H7 (cell line): Measurements from ENCODE around the gene IL16. TPM values are rescaled to one million over a fixed set of nuclear protein-coding genes. Genes with fewer than 3 reads are reported as not detected.
"Not testable (repeated sequence)": the region's sequence is repeated elsewhere in the genome, so short reads cannot be mapped to it uniquely, and the experiment has no call there.

ENCODE experiments used
- DNase-seq: peaks from one replicate; pipeline ENCODE4 v3.0.0; 2012
- H3K27me3 ChIP-seq: 2 replicates; pipeline ENCODE4 v1.6.0; 2011; ENCODE audit warnings: mild to moderate bottlenecking, low read length; ENCODE audit not compliant: control insufficient read depth, insufficient read depth
- H3K36me3 ChIP-seq: replicated peaks from 2 replicates; pipeline ENCODE4 v1.5.1; 2011; ENCODE audit warnings: low read length; ENCODE audit not compliant: control insufficient read depth, insufficient read depth
- H3K4me3 ChIP-seq: 2 replicates; pipeline ENCODE4 v1.5.1; 2011; ENCODE audit warnings: low read depth, mild to moderate bottlenecking, control low read depth, low read length, moderate library complexity; ENCODE audit not compliant: insufficient read depth
- total RNA-seq: library from RNA; depleted of rRNA; stranded (reverse); fragments of >200 nt; shearing (Covaris generic); gene quantifications from 2 replicates; pipeline ENCODE4 v1.2.3, GENCODE V29; 2014

Gene IL16
- total RNA-seq, 1 experiment from 2014 or later = not detected

GRCh38 chr15:81183439-81183775 lies 13.3 kb upstream of the IL16 start:
- DNase-seq = no peak
- Histone ChIP-seq H3K4me3 (no peak overlapping the region), H3K36me3 (no peaks in the 10 kb centered on the region), H3K27me3 (no peaks in the 10 kb centered on the region)

DNA sequence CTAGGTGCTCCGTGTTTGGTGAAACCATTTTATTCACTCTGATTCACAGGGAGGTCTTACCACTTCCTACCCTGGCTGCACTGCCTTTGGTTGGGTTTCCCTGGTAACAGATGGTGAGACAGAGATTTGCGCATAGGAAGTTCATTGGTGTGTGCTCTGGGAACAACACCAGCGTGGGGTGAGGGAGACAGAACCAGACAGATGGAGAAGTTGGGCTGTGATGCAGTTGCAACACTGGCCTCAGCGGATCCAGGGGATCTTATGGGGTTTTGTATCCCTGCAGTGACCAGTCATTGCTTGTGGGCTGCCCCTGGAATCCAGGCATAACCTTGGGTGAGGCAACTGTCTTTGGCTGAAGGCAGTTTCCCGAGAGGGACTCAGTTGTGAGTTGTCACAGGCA lies 12.5 kb upstream of the IL16 start:
- H3K4me3 ChIP-seq = no peak overlapping the region
- no peaks in the 10 kb centered on the region for H3K36me3 ChIP-seq
- no peaks in the 10 kb centered on the region for H3K27me3 ChIP-seq
- DNase-seq = no peak

DNA sequence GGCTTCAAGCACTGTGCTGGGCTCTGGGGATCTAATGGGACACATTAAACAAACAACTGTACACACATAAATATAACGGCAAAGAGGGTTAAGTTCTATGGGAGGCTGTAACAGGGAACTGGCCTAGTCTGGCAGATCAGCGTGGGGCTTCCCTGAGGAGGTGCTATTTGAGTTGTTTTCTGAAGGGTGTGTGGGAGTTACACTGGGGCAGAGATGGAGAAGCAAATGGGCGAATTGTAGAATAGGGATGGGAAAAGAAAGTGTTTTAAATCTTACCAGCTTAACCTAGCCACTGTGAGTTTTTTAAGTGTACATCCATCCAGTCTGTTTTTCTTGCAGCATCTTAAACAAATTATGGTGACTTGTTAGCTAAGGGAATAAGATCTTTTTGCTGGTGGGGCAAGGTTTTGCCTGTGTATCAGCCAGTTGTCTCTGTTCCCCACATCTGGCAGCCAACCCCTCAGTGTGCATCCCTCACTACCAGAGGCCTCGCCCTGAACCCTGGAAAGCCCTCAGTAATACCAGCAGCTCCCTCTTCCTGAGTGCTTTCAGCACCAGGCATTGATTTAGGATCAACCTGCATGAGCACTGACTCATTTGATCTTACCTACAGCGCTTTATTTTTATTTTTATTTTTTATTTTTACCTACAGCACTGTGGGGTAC lies 10.9 kb upstream of the IL16 start:
- H3K36me3 ChIP-seq = no peaks in the 10 kb centered on the region
- H3K4me3 ChIP-seq = no peak overlapping the region
- no peak for DNase-seq
- no peaks in the 10 kb centered on the region for H3K27me3 ChIP-seq

GRCh38 chr15:81188354-81188753 lies 8.3 kb upstream of the IL16 start:
- Histone ChIP-seq H3K4me3 (no peak overlapping the region), H3K36me3 (no peaks in the 10 kb centered on the region), H3K27me3 (no peaks in the 10 kb centered on the region)
- no peak for DNase-seq

GRCh38 chr15:81189583-81190283 lies 6.9 kb upstream of the IL16 start:
- DNase-seq = no peak
- Histone ChIP-seq H3K36me3 (no peaks in the 10 kb centered on the region), H3K27me3 (no peaks in the 10 kb centered on the region), H3K4me3 (no peak overlapping the region)

DNA sequence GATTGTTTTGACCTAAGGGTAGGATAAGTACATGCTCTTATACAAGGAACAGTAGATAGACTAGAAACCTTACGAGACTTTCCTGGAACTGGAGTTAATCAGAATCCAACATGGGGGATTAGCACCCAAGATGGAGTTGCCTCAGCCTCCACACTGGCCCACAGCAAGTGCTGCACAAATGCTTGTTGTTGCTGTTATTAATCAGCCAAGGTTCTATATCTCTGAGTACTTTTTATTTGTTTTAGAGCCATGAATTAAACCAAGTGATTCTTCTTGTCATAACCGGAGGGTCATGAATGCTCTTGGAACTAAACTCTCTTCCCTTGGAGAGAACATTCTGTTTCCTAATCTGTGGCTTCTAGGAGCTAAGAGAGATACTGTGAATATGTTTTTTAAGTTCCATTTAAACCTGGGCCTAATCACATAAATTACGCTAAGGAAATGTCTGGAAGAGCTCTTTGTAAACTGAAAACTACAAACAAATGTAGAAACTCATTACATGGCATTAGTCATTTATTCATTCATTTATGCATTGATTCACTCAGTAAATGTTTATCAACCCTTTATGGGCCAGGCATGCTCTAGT lies 5.7 kb upstream of the IL16 start:
- no peak for DNase-seq
- H3K4me3 ChIP-seq = no peak overlapping the region
- H3K36me3 ChIP-seq = no peaks in the 10 kb centered on the region
- H3K27me3 ChIP-seq = no peaks in the 10 kb centered on the region

GRCh38 chr15:81191701-81192100 lies 5.0 kb upstream of the IL16 start:
- no peak for DNase-seq

GRCh38 chr15:81194723-81195122 lies 2.0 kb upstream of the IL16 start:
- H3K4me3 ChIP-seq = no peak overlapping the region
- DNase-seq = no peak
- H3K27me3 ChIP-seq = no peaks in the 10 kb centered on the region
- no peaks in the 10 kb centered on the region for H3K36me3 ChIP-seq

More at GRCh38 chr15:81191701-81192100, 5.0 kb upstream of the IL16 start:
- no peaks in the 10 kb centered on the region for H3K27me3 ChIP-seq
- H3K36me3 ChIP-seq = no peaks in the 10 kb centered on the region
- H3K4me3 ChIP-seq = no peak overlapping the region

- no peak for DNase-seq
- H3K27me3 ChIP-seq = no peaks in the 10 kb centered on the region
- H3K4me3 ChIP-seq = no peak overlapping the region
Observed at GRCh38 chr15:81195339-81195864, 1.3 kb upstream of the IL16 start.

GRCh38 chr15:81197255-81197630 lies 564 bp downstream of the IL16 start:
- no peak for DNase-seq
- H3K4me3 ChIP-seq = no peak overlapping the region
- no peaks in the 10 kb centered on the region for H3K27me3 ChIP-seq
- no peaks in the 10 kb centered on the region for H3K36me3 ChIP-seq

More at GRCh38 chr15:81195339-81195864, 1.3 kb upstream of the IL16 start:
- H3K36me3 ChIP-seq = no peaks in the 10 kb centered on the region

DNA sequence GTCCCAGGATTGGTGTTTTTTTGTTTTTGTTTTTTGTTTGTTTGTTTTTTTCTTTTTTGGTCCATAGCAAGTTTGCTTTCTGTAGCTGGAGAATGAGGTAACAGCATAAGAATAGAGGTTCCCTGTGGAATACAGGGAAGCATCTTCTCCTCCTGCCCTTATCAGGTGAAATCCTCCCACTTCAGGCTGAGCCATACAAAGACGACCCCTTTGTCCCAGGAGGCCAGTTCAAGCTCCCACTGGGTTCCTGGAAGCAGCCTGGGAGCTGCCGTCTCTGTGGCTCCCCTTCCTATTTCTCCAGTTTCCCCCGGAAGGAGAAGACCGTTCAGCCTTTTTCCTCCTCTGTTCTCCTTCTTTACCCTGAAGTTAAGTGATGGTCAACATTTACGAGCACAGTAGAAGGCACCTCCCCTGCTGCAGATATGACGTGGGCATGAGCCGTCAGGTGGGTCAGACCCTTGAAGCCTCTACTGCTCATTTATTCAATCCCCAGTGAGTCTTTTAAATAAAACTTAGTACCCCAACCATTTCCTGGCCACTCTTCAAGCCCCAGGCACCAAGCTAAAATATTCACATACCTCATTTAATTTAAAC lies 1.1 kb downstream of the IL16 start:
- DNase-seq = no peak
- Histone ChIP-seq H3K36me3 (no peaks in the 10 kb centered on the region), H3K4me3 (no peak overlapping the region), H3K27me3 (no peaks in the 10 kb centered on the region)

DNA sequence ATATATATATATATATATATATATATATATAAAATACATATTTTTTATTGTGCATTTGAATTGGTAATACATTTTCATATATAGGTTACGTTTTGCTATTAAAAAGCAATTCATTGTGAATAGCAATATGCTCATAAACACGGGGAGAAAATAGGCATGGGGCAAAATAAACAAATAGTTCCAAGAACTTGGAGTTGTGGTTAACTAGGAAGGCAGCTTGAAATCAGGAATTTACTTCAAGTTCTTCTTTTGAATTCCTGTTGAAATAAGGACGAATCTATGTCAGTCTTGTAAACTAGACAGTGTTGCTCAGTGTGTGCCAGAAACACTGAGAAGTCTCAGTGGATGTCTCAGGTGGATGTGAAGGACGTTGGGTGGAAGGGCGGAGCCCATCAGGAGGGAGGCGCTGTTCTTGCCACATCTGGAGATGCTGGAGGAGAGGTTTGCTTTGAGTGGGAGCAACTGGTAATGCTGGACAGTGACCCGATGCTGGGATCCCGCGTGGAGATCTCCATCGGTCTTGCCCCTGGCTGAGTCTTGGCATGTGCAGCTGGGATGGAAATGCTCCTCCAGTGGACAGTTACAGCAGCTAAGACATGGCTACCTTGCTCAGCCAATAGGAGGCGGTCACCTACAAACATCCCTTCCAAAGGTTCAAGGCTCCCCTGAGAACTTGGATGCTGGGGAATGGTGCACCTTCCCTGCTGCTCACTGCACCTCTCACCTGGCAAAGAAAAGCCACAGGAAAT lies 2.5 kb downstream of the IL16 start:
- Histone ChIP-seq H3K27me3 (no peaks in the 10 kb centered on the region), H3K4me3 (no peak overlapping the region), H3K36me3 (no peaks in the 10 kb centered on the region)
- no peak for DNase-seq

- Histone ChIP-seq H3K36me3 (no peaks in the 10 kb centered on the region), H3K27me3 (no peaks in the 10 kb centered on the region), H3K4me3 (no peak overlapping the region)
- DNase-seq = no peak
Observed at GRCh38 chr15:81206018-81206417, 9.3 kb downstream of the IL16 start.

DNA sequence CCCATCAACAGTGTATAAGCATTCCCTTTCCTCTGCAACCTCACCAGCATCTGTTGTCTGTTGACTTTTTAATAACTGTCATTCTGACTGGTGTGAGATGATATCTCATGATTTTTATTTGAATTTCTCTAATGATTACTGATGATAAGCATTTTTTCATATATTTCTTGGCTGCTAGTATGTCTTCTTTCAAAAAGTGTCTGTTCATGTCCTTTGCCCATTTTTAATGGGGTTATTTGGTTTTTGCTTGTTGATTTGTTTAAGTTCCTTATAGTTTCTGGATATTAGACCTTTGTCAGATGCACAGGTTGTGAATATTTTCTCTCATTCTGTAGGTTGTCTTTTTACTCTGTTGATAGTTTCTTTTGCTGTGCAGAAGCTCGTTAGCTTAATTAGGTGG lies 11.3 kb downstream of the IL16 start:
- not testable (repeated sequence) for H3K27me3 ChIP-seq, H3K4me3 ChIP-seq, H3K36me3 ChIP-seq, DNase-seq
